ENCODE results near the gene ATXN7L1.

DNA sequence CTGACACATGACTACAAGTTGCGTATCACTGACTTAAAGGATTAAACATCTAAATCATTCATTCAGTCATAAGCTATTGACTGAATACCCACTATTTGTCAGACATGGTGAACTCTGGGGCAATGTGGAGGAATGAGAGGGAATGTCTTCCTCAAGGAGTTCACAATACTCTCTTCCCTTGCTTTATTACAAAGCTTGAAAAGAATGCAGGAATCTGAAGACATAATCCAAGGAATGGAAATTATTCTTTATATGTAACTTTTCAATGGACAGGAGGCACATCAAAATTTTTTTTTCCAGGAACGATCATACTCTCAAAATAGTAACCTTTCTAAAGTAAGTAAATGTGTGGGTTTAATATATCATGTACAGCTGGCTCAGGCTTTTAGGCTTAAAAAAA is 111.9 kb downstream of the ATXN7L1 start:
- TF ChIP-seq POLR2A (IDR thresholded peaks at IDR 0.05) (no peak), POLR2AphosphoS5 (IDR thresholded peaks at IDR 0.05) (no peak)

Data from prostate gland (tissue), 1 donor.